SK-N-MC (cell line): Measurements from ENCODE around the gene CXorf66.
"Not testable (repeated sequence)": the region's sequence is repeated elsewhere in the genome, so short reads cannot be mapped to it uniquely, and the experiment has no call there.

Source experiments
- DNase-seq: peaks from one replicate; pipeline ENCODE4 v3.0.0-alpha.2; 2011; ENCODE audit warnings: low read depth, low spot score
- H3K27ac ChIP-seq: fragments of 200-600 bp; sonication (generic); 2 replicates; pipeline ENCODE4 v1.5.1; 2016; ENCODE audit warnings: mixed run types
- H3K36me3 ChIP-seq: fragments of 200-600 bp; sonication (generic); 2 replicates; pipeline ENCODE4 v1.6.1; 2017; ENCODE audit warnings: antibody characterized with exemption, low read length, mixed read lengths; ENCODE audit not compliant: insufficient read depth
- H3K4me3 ChIP-seq: fragments of 200-600 bp; sonication (generic); 2 replicates; pipeline ENCODE4 v1.5.1; 2016
- H3K9ac ChIP-seq: fragments of 200-600 bp; sonication (generic); 2 replicates; pipeline ENCODE4 v1.8.0; 2017; ENCODE audit warnings: mixed run types, mixed read lengths; ENCODE audit not compliant: insufficient read length
- H3K9me3 ChIP-seq: fragments of 200-600 bp; sonication (generic); 2 replicates; pipeline ENCODE4 v1.6.1; 2017; ENCODE audit warnings: low read depth, mild to moderate bottlenecking, antibody characterized with exemption, low read length, moderate library complexity, mixed read lengths
- EZH2 ChIP-seq: fragments of 200-600 bp; sonication (generic); IDR thresholded peaks from one replicate; pipeline ENCODE4 v1.6.1; 2017; ENCODE audit warnings: antibody characterized with exemption
- FOXP2 ChIP-seq: optimal IDR thresholded peaks from 2 replicates; pipeline ENCODE3; 2011; ENCODE audit warnings: mild to moderate bottlenecking, moderate library complexity; ENCODE audit not compliant: insufficient read depth; ENCODE audit errors: extremely low read length, control extremely low read depth
- POLR2AphosphoS5 ChIP-seq: IDR thresholded peaks from 2 replicates; pipeline ENCODE4 v1.6.1; 2012; ENCODE audit warnings: mild to moderate bottlenecking, low read depth, low read length, borderline replicate concordance

Gene CXorf66

DNA sequence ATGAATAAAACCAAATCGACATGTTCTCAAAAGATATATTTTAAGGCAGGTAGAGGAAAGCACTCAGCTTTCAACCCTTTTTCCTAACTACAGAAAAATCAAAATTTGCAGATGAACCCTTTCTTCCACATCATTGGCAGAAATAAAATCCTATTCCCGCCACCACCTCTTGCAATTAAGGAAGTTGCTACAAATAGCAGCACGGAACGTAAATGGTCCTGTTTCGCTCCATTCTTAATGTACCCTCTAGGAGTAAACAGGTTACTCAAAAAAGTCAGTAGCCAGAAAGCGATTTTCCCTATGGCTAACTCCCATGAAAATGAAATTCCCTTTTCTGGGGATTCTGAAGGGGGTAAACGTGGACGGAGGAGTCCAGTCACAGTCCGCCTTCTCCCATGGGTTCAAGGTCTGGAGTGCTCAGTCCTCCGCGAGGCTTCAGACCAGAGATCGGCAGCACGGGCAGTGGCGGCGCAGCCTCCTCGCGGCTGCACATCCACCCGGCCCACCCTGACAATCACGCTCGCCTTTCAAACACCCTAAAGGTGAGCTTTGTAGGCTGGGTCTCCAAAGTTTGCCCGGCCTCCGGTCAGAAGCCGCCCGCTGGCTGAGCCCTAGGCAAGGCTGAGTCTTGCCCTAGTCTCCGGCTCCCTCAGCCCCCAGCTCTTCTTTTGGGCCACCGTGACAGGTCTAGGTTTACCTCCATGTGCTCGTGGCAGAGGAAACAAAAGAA is 34.2 kb downstream of the CXorf66 start:
- no peak for DNase-seq
- H3K9ac ChIP-seq = peak overlapping the region; percentile 79
- H3K36me3 ChIP-seq = no peaks in the 10 kb centered on the region
- H3K27ac ChIP-seq = no peak overlapping the region
- H3K9me3 ChIP-seq = no peaks in the 10 kb centered on the region
- H3K4me3 ChIP-seq = peak overlapping the region; percentile 81
- TF ChIP-seq FOXP2 (no peak), EZH2 (no peak), POLR2AphosphoS5 (no peak)

DNA sequence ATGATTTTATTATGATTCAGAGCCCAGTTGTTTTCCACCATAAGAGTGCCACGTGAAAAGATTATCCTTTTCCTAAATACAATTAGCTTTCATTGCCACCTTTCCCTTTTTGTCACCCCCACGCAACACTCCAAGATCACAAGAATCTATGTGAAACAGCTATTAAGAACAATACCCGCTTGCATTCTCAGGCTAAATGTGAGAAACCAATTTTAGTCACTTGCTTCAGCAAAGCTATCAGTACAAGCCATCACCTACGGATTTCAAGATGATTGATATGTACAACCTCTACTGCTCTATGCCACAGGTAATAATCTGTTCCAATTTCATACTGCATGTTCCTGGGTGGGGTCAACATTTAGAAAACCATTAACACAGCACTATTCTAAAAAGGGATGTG is 34.9 kb downstream of the CXorf66 start:
- peak overlapping the region; percentile 79 for H3K9ac ChIP-seq
- H3K27ac ChIP-seq = no peak overlapping the region
- no peaks in the 10 kb centered on the region for H3K36me3 ChIP-seq
- H3K9me3 ChIP-seq = no peaks in the 10 kb centered on the region
- no peak for TF ChIP-seq EZH2
- no peak for TF ChIP-seq FOXP2
- no peak for TF ChIP-seq POLR2AphosphoS5
- H3K4me3 ChIP-seq = peak overlapping the region; percentile 81
- no peak for DNase-seq

DNA sequence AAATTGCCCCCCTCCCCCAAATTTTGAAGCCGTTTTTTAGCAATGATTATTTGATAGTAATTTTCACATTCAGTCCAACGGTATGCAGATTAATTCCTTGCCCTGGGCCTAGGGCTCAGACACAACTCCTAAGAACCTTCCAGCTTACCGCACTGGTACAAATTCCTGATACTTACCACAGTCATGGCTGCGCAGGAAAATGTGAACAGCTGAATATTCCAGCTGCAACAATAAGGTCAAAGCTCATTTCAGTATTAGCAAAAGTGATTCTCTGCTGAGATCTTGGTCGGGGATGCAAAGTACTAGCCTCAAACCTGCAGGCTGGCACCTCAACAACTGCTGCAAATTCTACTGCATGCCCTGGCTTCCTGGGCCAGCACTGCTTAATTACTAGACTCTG is 35.4 kb downstream of the CXorf66 start:
- peak overlapping the region; percentile 81 for H3K4me3 ChIP-seq
- TF ChIP-seq POLR2AphosphoS5 (no peak), FOXP2 (no peak), EZH2 (no peak)
- no peak overlapping the region for H3K27ac ChIP-seq
- H3K9ac ChIP-seq = no peak overlapping the region
- H3K36me3 ChIP-seq = no peaks in the 10 kb centered on the region
- no peaks in the 10 kb centered on the region for H3K9me3 ChIP-seq
- no peak for DNase-seq

DNA sequence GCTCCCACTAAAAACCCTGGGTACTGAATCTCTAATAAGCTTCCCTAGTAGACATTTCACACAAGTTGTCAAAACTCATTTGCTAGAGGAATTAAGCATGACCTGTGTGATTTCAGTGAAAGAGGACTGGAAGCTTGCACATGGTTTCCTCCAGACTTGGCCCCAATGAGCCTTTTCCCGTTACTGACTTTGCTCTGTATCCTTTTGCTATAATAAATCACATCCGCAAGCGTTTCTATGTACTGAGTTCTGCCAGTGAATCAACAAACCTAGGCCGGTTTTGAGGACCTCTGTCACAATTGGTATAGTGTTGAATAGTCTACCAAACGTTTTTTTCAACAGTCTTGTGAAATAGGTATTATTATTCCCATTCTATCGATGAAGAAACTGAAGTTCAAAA is 40.6 kb downstream of the CXorf66 start:
- no peak overlapping the region for H3K4me3 ChIP-seq
- TF ChIP-seq EZH2 = no peak
- no peak for TF ChIP-seq FOXP2
- no peak for TF ChIP-seq POLR2AphosphoS5
- no peaks in the 10 kb centered on the region for H3K36me3 ChIP-seq
- no peak overlapping the region for H3K9ac ChIP-seq
- H3K9me3 ChIP-seq = no peaks in the 10 kb centered on the region
- H3K27ac ChIP-seq = no peak overlapping the region
- no peak for DNase-seq

DNA sequence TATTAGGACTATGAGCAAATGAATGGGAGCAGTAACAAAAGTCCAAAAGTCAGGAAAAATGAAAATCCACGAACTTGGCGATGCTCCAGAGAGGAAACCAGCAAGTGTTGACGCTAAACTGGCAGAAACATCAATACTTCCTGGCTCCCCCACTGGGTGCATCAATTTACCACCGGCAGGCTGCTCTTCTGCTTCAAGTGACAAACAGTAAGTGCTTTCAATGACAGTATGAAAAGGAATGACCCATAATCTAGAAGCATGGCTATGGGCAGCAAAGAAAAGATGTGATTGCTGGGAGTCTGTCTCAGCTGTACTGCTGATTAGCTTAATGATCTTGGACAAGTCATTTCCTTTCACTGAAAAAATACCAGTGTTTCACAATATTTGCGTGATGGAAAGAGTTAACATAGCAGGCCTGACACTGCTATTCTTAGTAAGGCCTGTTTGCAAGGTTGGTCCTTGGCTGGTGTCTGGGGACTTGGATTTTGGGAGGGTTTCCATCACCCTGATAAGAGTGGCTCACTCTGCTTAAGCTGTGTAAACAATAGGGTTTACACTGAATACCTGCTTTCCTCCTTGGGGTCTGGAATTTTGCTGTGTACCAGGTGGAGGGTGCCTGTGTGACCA is 41.1 kb downstream of the CXorf66 start:
- H3K4me3 ChIP-seq = no peak overlapping the region
- no peak overlapping the region for H3K27ac ChIP-seq
- TF ChIP-seq POLR2AphosphoS5 = no peak
- no peak for TF ChIP-seq EZH2
- TF ChIP-seq FOXP2 = no peak
- H3K9ac ChIP-seq = no peak overlapping the region
- H3K36me3 ChIP-seq = no peaks in the 10 kb centered on the region
- DNase-seq = no peak
- H3K9me3 ChIP-seq = no peaks in the 10 kb centered on the region

DNA sequence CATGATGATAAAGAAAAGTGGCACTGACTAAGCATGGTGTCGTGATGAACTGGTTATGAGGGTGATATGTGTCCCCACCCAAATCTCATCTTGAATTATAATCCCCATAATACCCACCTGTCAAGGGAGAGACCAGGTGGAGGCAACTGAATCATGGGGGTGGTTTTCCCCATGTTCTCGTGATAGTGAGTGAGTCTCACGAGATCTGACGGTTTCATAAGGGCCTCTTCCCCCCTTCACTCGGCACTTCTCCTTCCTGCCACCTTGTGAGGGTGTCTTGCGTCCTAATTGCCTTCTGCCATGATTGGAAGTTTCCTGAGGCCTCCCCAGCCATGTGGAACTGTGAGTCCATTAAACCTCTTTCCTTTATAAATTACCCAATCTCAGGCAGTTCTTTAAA is 44.2 kb downstream of the CXorf66 start:
- not testable (repeated sequence) for H3K27ac ChIP-seq, H3K36me3 ChIP-seq, DNase-seq, H3K9me3 ChIP-seq, H3K4me3 ChIP-seq, H3K9ac ChIP-seq

DNA sequence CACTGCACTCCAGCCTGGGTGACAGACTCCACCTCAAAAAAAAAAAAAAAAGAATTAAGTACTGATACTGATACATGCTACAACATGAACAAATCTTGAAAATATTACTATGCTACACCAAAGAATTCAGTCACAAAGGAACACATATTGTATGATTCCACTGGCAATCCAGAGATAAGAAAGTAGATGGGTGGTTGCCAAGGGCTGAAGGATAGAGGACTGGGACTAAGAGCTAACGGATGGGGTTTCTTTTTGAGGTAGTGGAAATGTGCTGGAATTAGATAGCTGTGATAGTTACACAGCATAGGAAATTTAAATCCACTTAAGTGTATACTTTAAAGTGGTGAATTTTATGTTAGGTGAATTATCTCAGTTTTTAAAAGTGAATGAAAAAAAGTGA is 45.0 kb downstream of the CXorf66 start:
- Histone ChIP-seq H3K4me3 (no peak overlapping the region), H3K36me3 (no peaks in the 10 kb centered on the region), H3K27ac (no peak overlapping the region), H3K9me3 (no peaks in the 10 kb centered on the region), H3K9ac (no peak overlapping the region)
- TF ChIP-seq FOXP2 = no peak
- TF ChIP-seq EZH2 = no peak
- no peak for TF ChIP-seq POLR2AphosphoS5
- DNase-seq = no peak

DNA sequence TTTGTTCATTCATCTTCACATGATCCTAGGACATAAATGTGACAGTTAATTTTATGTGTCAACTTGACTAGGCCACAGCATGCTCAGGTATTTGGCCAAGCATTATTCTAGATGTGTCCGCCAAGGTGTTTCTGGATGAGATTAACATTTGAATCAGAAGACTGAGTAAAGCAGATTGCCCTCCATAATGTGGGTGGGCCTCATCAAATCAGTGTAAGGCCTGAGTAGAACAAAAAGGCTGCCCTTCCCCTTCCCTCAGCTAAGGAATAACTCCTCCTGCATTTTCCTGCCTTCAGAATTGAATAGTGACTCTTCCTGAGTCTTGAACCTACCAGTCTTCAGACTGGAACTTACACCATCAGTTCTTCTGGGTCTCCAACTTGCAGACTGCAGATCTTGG is 50.9 kb downstream of the CXorf66 start:
- TF ChIP-seq EZH2 = no peak
- no peak for TF ChIP-seq POLR2AphosphoS5
- no peak for TF ChIP-seq FOXP2
- H3K27ac ChIP-seq = no peak overlapping the region
- no peaks in the 10 kb centered on the region for H3K9me3 ChIP-seq
- no peaks in the 10 kb centered on the region for H3K36me3 ChIP-seq
- no peak overlapping the region for H3K9ac ChIP-seq
- H3K4me3 ChIP-seq = no peak overlapping the region
- DNase-seq = no peak

DNA sequence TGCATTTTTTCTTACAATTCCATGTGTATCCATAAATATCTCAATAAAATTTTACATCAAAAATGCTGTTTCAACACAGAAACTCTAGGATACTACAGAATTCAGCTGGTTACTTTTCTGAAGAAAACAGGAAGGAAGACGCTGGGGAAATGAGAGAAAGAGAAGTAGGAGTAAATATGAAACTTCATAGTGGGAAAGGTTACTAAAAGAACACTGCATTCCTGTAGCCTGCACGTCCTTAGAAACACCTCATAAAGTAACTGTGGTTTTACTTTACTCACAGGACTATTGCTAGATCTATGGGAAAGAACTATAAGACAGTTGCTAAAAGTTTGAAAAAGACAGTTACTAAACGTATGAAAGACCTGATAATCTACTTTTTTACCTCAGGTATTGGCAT is 55.6 kb downstream of the CXorf66 start:
- TF ChIP-seq FOXP2 = no peak
- no peak for TF ChIP-seq EZH2
- no peak for TF ChIP-seq POLR2AphosphoS5
- Histone ChIP-seq H3K27ac (no peak overlapping the region), H3K9me3 (no peaks in the 10 kb centered on the region), H3K4me3 (no peak overlapping the region), H3K9ac (no peak overlapping the region), H3K36me3 (no peaks in the 10 kb centered on the region)
- no peak for DNase-seq
